Panc1 (cell line): ENCODE results near the gene PPBP. TPM values are rescaled to one million over a fixed set of nuclear protein-coding genes. Genes with fewer than 3 reads are reported as not detected.
"Not testable (repeated sequence)": the region's sequence is repeated elsewhere in the genome, so short reads cannot be mapped to it uniquely, and the experiment has no call there.

Experiments used
- ATAC-seq: fragments of 200-7000 bp; cut with Tn5 transposase; 2 replicates; pipeline ENCODE4 v1.9.1; 2020; ENCODE audit warnings: mild to moderate bottlenecking, moderate library complexity
- BruUV-seq: library from RNA; stranded (reverse); fragments of 400-500 nt; replicated peaks from 2 replicates; lab custom pipeline; 2021; lab: Mats Ljungman, UMichigan
- CTCF ChIA-PET: fragments of 300-600 bp; sonication (Branson Sonifier 250); formaldehyde crosslinking; loops from one replicate; lab custom pipeline; 2022; ENCODE audit warnings: antibody characterized with exemption; lab: Charles Lee
- POLR2A ChIA-PET: fragments of 300-600 bp; sonication (Branson Sonifier 250); formaldehyde crosslinking; loops from one replicate; lab custom pipeline; 2022; ENCODE audit warnings: antibody characterized with exemption; lab: Charles Lee
- DNase-seq: peaks from one replicate; pipeline ENCODE4 v3.0.0-alpha.2; 2010; ENCODE audit warnings: low read depth, low spot score
- H3K27ac ChIP-seq: 2 replicates; pipeline ENCODE4 v1.5.1; 2011; ENCODE audit warnings: mild to moderate bottlenecking, low read length, inconsistent platforms
- H3K27me3 ChIP-seq: fragments of 200-500 bp; sonication (Bioruptor generic); 2 replicates; pipeline ENCODE4 v1.6.0; 2014; ENCODE audit warnings: low read length, inconsistent platforms; ENCODE audit not compliant: control insufficient read depth, insufficient read depth
- H3K36me3 ChIP-seq: fragments of 200-500 bp; sonication (Bioruptor generic); 2 replicates; pipeline ENCODE4 v1.5.1; 2014; ENCODE audit warnings: inconsistent platforms, mild to moderate bottlenecking, low read length, moderate library complexity; ENCODE audit not compliant: control insufficient read depth, insufficient read depth
- H3K4me1 ChIP-seq: 2 replicates; pipeline ENCODE4 v1.5.1; 2011; ENCODE audit warnings: inconsistent platforms, mild to moderate bottlenecking, low read length, moderate library complexity; ENCODE audit not compliant: control insufficient read depth, insufficient read depth
- H3K4me3 ChIP-seq, 2 experiments: 2 replicates each; pipeline ENCODE4 v1.5.1; 2011 to 2012; ENCODE audit warnings: low read depth in 2 of 2, low read length in 2 of 2, mild to moderate bottlenecking in 2 of 2, inconsistent platforms in 1 of 2, moderate library complexity in 1 of 2
- H3K9me3 ChIP-seq: fragments of 200-500 bp; sonication (Bioruptor generic); 2 replicates; pipeline ENCODE4 v1.5.1; 2014; ENCODE audit warnings: low read depth, mild to moderate bottlenecking, inconsistent platforms, low read length, moderate library complexity; ENCODE audit not compliant: control insufficient read depth, insufficient read depth
- POLR2AphosphoS5 ChIP-seq: IDR thresholded peaks from 2 replicates; pipeline ENCODE4 v1.6.1; 2012; ENCODE audit warnings: mild to moderate bottlenecking, low read depth, low read length, moderate library complexity
- SIN3A ChIP-seq: IDR thresholded peaks from 2 replicates; pipeline ENCODE4 v1.6.1; 2012; ENCODE audit warnings: low read depth, mild to moderate bottlenecking, low read length, moderate library complexity, borderline replicate concordance; ENCODE audit not compliant: insufficient read depth
- TCF7L2 ChIP-seq: IDR thresholded peaks from 2 replicates; pipeline ENCODE4 v1.6.1; 2011; ENCODE audit warnings: mild to moderate bottlenecking, low read depth, low read length, inconsistent platforms
- in situ Hi-C: cut with HindIII; loops from 2 replicates; pipeline ENCODE4 v1.10.0; 2016; ENCODE audit warnings: low sequenced_read_pairs, low pct_unique_long_range_greater_than_20kb
- intact Hi-C: fragments of 100-400 bp; cut with micrococcal nuclease; formaldehyde crosslinking; loops from one replicate; pipeline ENCODE4 v1.10.0; 2022; ENCODE audit not compliant: unreplicated experiment
- total RNA-seq: library from RNA; stranded (reverse); gene quantifications from one replicate; pipeline ENCODE4 v1.2.1, GENCODE V29; 2021; ENCODE audit not compliant: unreplicated experiment
- TF ChIP-seq, protein P1 (sequence below): fragments of 450-650 bp; IDR thresholded peaks from 2 replicates; pipeline ENCODE4 v1.5.1; 2017; ENCODE audit warnings: mild to moderate bottlenecking
- TF ChIP-seq, protein P2 (sequence below), 2 experiments: IDR thresholded peaks; 2 replicates each; pipeline ENCODE4 v1.6.1; 2011 to 2012; ENCODE audit warnings: low read depth in 2 of 2, control low read depth in 1 of 2, low read length in 1 of 2, mild to moderate bottlenecking in 1 of 2, moderate library complexity in 1 of 2; ENCODE audit not compliant: insufficient read depth in 1 of 2

PPBP gene
- total RNA-seq, 1 experiment from 2014 or later, result not detected

DNA sequence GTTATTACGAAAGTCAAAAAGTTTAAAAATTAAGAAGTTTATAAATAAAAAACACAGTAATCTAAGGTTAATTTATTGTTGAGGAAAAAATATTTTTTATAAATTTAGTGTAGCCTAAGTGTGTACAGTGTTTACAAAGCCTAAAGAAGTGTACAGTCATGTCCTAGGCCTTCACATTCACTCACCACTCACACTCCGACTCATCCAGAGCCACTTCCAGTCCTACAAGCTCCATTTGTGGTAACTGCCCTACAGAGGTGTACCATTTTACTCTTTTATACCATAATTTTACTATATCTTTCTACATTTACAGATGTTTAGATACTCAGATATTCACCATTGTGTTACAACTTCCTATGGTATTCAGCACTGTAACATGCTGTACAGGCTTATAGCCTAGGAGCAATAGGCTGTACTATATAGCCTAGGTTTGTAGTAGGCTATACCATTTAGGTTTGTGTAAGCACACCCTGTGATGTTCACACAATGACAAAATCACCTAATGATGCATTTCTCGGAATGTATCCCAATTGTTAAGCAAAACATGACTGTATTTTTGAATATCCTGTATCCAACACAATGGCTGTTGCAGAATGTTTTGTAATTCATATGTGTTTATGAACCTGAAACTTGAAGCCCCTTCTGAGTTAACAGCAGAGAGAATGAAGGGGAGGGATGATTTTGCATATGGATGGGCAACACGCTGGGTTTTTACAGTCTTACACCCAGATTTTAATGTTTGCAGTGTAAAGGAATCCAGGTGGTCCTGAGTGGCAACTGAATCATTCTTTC is 3.1 kb downstream of the PPBP start:
- DNase-seq (no peak), ATAC-seq (no peak)
- TF ChIP-seq, protein P1, sequence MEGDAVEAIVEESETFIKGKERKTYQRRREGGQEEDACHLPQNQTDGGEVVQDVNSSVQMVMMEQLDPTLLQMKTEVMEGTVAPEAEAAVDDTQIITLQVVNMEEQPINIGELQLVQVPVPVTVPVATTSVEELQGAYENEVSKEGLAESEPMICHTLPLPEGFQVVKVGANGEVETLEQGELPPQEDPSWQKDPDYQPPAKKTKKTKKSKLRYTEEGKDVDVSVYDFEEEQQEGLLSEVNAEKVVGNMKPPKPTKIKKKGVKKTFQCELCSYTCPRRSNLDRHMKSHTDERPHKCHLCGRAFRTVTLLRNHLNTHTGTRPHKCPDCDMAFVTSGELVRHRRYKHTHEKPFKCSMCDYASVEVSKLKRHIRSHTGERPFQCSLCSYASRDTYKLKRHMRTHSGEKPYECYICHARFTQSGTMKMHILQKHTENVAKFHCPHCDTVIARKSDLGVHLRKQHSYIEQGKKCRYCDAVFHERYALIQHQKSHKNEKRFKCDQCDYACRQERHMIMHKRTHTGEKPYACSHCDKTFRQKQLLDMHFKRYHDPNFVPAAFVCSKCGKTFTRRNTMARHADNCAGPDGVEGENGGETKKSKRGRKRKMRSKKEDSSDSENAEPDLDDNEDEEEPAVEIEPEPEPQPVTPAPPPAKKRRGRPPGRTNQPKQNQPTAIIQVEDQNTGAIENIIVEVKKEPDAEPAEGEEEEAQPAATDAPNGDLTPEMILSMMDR, result no peak
- TF ChIP-seq TCF7L2 (no peak), POLR2AphosphoS5 (no peak), SIN3A (no peak)
- TF ChIP-seq, protein P2, sequence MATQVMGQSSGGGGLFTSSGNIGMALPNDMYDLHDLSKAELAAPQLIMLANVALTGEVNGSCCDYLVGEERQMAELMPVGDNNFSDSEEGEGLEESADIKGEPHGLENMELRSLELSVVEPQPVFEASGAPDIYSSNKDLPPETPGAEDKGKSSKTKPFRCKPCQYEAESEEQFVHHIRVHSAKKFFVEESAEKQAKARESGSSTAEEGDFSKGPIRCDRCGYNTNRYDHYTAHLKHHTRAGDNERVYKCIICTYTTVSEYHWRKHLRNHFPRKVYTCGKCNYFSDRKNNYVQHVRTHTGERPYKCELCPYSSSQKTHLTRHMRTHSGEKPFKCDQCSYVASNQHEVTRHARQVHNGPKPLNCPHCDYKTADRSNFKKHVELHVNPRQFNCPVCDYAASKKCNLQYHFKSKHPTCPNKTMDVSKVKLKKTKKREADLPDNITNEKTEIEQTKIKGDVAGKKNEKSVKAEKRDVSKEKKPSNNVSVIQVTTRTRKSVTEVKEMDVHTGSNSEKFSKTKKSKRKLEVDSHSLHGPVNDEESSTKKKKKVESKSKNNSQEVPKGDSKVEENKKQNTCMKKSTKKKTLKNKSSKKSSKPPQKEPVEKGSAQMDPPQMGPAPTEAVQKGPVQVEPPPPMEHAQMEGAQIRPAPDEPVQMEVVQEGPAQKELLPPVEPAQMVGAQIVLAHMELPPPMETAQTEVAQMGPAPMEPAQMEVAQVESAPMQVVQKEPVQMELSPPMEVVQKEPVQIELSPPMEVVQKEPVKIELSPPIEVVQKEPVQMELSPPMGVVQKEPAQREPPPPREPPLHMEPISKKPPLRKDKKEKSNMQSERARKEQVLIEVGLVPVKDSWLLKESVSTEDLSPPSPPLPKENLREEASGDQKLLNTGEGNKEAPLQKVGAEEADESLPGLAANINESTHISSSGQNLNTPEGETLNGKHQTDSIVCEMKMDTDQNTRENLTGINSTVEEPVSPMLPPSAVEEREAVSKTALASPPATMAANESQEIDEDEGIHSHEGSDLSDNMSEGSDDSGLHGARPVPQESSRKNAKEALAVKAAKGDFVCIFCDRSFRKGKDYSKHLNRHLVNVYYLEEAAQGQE (IDR thresholded peaks at IDR 0.05; ENCODE audit: insufficient read depth in 1 of 2, low read depth in 2 of 2, low read length in 1 of 2), result no peak
- Histone ChIP-seq H3K4me3 (no peak overlapping the region), H3K27ac (no peak overlapping the region), H3K9me3 (no peaks in the 10 kb centered on the region), H3K27me3 (0 out of 2 replicates have a peak, but pooled peaks cover 2% of the 10 kb centered on the region), H3K4me1 (no peaks in the 10 kb centered on the region), H3K36me3 (no peaks in the 10 kb centered on the region)
- in situ Hi-C loops (no loop called here), intact Hi-C loops (no loop called here)
- BruUV-seq, result no TSS peak
- ChIA-PET CTCF (no interaction called here), POLR2A (no interaction called here)

DNA sequence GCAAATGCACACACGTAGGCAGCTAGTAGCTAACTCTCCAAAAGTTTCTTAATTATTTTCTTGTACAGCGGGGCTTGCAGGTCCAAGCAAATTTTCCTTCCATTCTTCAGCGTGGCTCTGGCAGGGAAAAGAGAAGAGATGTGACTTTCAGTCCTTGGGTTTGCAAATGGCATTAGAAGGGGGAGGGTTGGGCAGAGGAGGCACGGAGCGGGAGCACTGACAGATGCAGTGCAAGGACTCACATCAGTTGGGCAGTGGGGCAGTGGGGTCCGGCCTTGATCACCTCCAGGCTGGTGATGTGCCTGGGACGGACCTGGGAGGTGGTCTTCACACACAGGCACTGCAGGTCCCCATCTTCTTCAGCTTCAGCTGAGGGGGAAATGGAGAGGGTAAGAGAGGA is 6.8 kb downstream of the PPBP start:
- CTCF ChIA-PET, H3K36me3 ChIP-seq, H3K27ac ChIP-seq: not testable (repeated sequence)

DNA sequence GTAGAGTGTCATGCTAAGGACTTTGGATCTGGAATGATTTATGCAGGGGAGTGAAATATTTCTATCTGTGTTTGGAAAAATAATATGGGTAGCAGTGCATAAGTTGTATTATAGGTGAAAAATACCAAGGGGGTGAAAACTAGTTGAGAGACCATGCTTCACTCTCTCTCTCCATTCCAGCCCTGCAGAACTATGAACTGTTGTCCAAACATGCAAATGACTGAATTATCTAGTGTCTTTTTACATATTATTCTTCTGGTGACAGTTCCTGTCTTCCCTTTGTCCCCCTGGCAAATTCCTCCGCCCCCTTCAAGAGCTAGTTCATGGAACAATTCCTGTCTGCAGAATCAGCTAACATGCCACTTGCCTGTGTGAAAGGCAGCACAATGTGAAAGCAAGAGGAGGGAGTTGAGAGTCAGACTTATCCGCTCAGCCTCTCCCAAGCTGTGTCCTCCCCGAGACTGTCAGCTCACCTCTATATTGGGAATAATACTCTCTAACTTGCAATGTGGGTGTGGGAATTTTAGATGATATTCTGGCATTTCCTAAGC is 8.5 kb downstream of the PPBP start:
- ATAC-seq (no peak), DNase-seq (no peak)
- no peaks in the 10 kb centered on the region for H3K27me3 ChIP-seq
- H3K9me3 ChIP-seq, result no peaks in the 10 kb centered on the region
- H3K36me3 ChIP-seq, result no peaks in the 10 kb centered on the region
- H3K27ac ChIP-seq, result no peak overlapping the region
- in situ Hi-C loops (no loop called here), intact Hi-C loops (no loop called here)
- TF ChIP-seq, protein P2 (IDR thresholded peaks at IDR 0.05; ENCODE audit: insufficient read depth in 1 of 2, low read depth in 2 of 2, low read length in 1 of 2), result no peak
- TF ChIP-seq SIN3A, result no peak
- TF ChIP-seq TCF7L2, result no peak
- TF ChIP-seq, protein P1, result no peak
- TF ChIP-seq POLR2AphosphoS5, result no peak
- no peak overlapping the region for H3K4me3 ChIP-seq
- POLR2A ChIA-PET, result no interaction called here
- H3K4me1 ChIP-seq, result no peaks in the 10 kb centered on the region
- no TSS peak for BruUV-seq
- CTCF ChIA-PET, result no interaction called here

More for the DNA sequence above, 6.8 kb downstream of the PPBP start:
- H3K27me3 ChIP-seq, H3K9me3 ChIP-seq, intact Hi-C loops, in situ Hi-C loops, BruUV-seq, H3K4me1 ChIP-seq, DNase-seq, POLR2A ChIA-PET: not testable (repeated sequence)
- H3K4me3 ChIP-seq, result peak overlapping the region in 1 of 2 experiments; percentile 39; a peak in 1 of 4 replicates
- peak; percentile 45 for ATAC-seq
